IMR-90 (cell line): ENCODE data around the gene DAAM2. TPM values are rescaled to one million over a fixed set of nuclear protein-coding genes. Genes with fewer than 3 reads are reported as not detected.

Experiments
- ATAC-seq: fragments of 200-7000 bp; cut with Tn5 transposase; 2 replicates; pipeline ENCODE4 v1.9.1; 2020; ENCODE audit warnings: low read depth, mild to moderate bottlenecking, moderate library complexity
- BruUV-seq: library from RNA; stranded (reverse); fragments of 400-500 nt; replicated peaks from 2 replicates; lab custom pipeline; 2021; lab: Mats Ljungman, UMichigan
- CTCF ChIA-PET: fragments of 300-600 bp; formaldehyde crosslinking; extraction: SDS; loops from one replicate; lab custom pipeline; 2021; ENCODE audit warnings: antibody characterized with exemption; lab: Yijun Ruan, JAX
- POLR2A ChIA-PET: fragments of 300-600 bp; sonication (Branson Sonifier 250); formaldehyde crosslinking; loops from one replicate; lab custom pipeline; 2022; ENCODE audit warnings: antibody characterized with exemption; ENCODE audit not compliant: unreplicated experiment; lab: Charles Lee
- DNase-seq: peaks from one replicate; pipeline ENCODE4 v3.0.0; 2013
- H2AFZ ChIP-seq: replicated peaks from 2 replicates; pipeline ENCODE3; 2013; ENCODE audit warnings: low read length, mild to moderate bottlenecking; ENCODE audit not compliant: poor library complexity
- H2AK5ac ChIP-seq: 2 replicates; pipeline ENCODE4 v1.6.1; 2013; ENCODE audit warnings: low read depth, low read length, inconsistent platforms
- H2AK9ac ChIP-seq: replicated peaks from 2 replicates; pipeline ENCODE3; 2013; ENCODE audit warnings: mild to moderate bottlenecking, low read depth, low read length, moderate library complexity; ENCODE audit not compliant: poor library complexity
- H2BK120ac ChIP-seq: 2 replicates; pipeline ENCODE4 v1.6.1; 2013; ENCODE audit warnings: low read depth, low read length, inconsistent platforms
- H2BK15ac ChIP-seq: 3 replicates; pipeline ENCODE4 v1.6.1; 2013; ENCODE audit warnings: low read depth, low read length, inconsistent platforms
- H2BK20ac ChIP-seq: 2 replicates; pipeline ENCODE4 v1.6.1; 2013; ENCODE audit warnings: low read depth, mild to moderate bottlenecking, inconsistent platforms, low read length, moderate library complexity
- H2BK5ac ChIP-seq: 2 replicates; pipeline ENCODE4 v1.6.1; 2013; ENCODE audit warnings: mild to moderate bottlenecking, low read depth, low read length, inconsistent platforms; ENCODE audit not compliant: poor library complexity, severe bottlenecking
- H3K14ac ChIP-seq: replicated peaks from 2 replicates; pipeline ENCODE4 v1.6.1; 2013; ENCODE audit warnings: low read depth, low read length, inconsistent platforms
- H3K18ac ChIP-seq: 2 replicates; pipeline ENCODE4 v1.6.1; 2013; ENCODE audit warnings: low read depth, low read length, control low read depth
- H3K23ac ChIP-seq: 2 replicates; pipeline ENCODE4 v1.6.1; 2013; ENCODE audit warnings: low read depth, low read length, inconsistent platforms
- H3K27ac ChIP-seq: 2 replicates; pipeline ENCODE4 v1.5.1; 2013; ENCODE audit warnings: mild to moderate bottlenecking, control low read depth, low read length; ENCODE audit not compliant: insufficient read depth
- H3K27me3 ChIP-seq: 2 replicates; pipeline ENCODE4 v1.6.1; 2013; ENCODE audit warnings: low read length; ENCODE audit not compliant: control insufficient read depth, insufficient read depth
- H3K36me3 ChIP-seq: 2 replicates; pipeline ENCODE4 v1.6.1; 2013; ENCODE audit warnings: low read length, mixed read lengths; ENCODE audit not compliant: control insufficient read depth, insufficient read depth
- H3K4ac ChIP-seq: 2 replicates; pipeline ENCODE4 v1.6.1; 2013; ENCODE audit warnings: low read depth, low read length, inconsistent platforms
- H3K4me1 ChIP-seq: 2 replicates; pipeline ENCODE4 v1.6.1; 2013; ENCODE audit warnings: low read length, mixed read lengths; ENCODE audit not compliant: control insufficient read depth, insufficient read depth
- H3K4me2 ChIP-seq: 2 replicates; pipeline ENCODE4 v1.6.1; 2013; ENCODE audit warnings: low read depth, mild to moderate bottlenecking, control low read depth, low read length, moderate library complexity
- H3K4me3 ChIP-seq: 2 replicates; pipeline ENCODE4 v1.5.1; 2013; ENCODE audit warnings: low read depth, mild to moderate bottlenecking, control low read depth, low read length, moderate library complexity; ENCODE audit not compliant: insufficient read depth
- H3K56ac ChIP-seq: 2 replicates; pipeline ENCODE4 v1.6.1; 2013; ENCODE audit warnings: low read length, inconsistent platforms; ENCODE audit not compliant: insufficient read depth; ENCODE audit errors: extremely low read depth
- H3K79me1 ChIP-seq, 2 experiments: 2 replicates each; pipeline ENCODE4 v1.6.1; 2013; ENCODE audit warnings: low read length in 2 of 2, inconsistent platforms in 1 of 2, low read depth in 1 of 2
- H3K9ac ChIP-seq: 2 replicates; pipeline ENCODE4 v1.6.1; 2013; ENCODE audit warnings: low read depth, low read length, control low read depth
- H3K9me1 ChIP-seq: 2 replicates; pipeline ENCODE4 v1.6.1; 2013; ENCODE audit warnings: low read length, inconsistent platforms; ENCODE audit not compliant: insufficient read depth
- H3K9me3 ChIP-seq: 2 replicates; pipeline ENCODE4 v1.6.1; 2013; ENCODE audit warnings: low read length; ENCODE audit not compliant: control insufficient read depth, insufficient read depth
- H4K20me1 ChIP-seq: 2 replicates; pipeline ENCODE4 v1.6.1; 2013; ENCODE audit warnings: low read length, inconsistent platforms; ENCODE audit not compliant: insufficient read depth
- H4K5ac ChIP-seq: 2 replicates; pipeline ENCODE4 v1.6.1; 2013; ENCODE audit warnings: mild to moderate bottlenecking, low read depth, low read length, control low read depth
- H4K8ac ChIP-seq, 2 experiments: 2 replicates each; pipeline ENCODE4 v1.6.1; 2013; ENCODE audit warnings: low read depth in 2 of 2, low read length in 2 of 2, control low read depth in 1 of 2, inconsistent platforms in 1 of 2
- H4K91ac ChIP-seq: 2 replicates; pipeline ENCODE4 v1.6.1; 2013; ENCODE audit warnings: low read depth, low read length, inconsistent platforms; ENCODE audit not compliant: insufficient read depth
- BHLHE40 ChIP-seq: fragments of 150-350 bp; IDR thresholded peaks from 2 replicates; pipeline ENCODE4 v1.6.1; 2016; ENCODE audit warnings: mild to moderate bottlenecking, low read depth, low read length
- CHD1 ChIP-seq: IDR thresholded peaks from 2 replicates; pipeline ENCODE4 v1.6.1; 2012; ENCODE audit warnings: low read depth, low read length, improper control_type of control experiment
- CTCF ChIP-seq: conservative IDR thresholded peaks from 2 replicates; pipeline ENCODE4 v1.5.1; 2012; ENCODE audit warnings: mild to moderate bottlenecking, low read depth, low read length, improper control_type of control experiment
- ELK1 ChIP-seq: fragments of 150-350 bp; IDR thresholded peaks from 2 replicates; pipeline ENCODE4 v1.6.1; 2016; ENCODE audit warnings: low read depth, mild to moderate bottlenecking, low read length, moderate library complexity, borderline replicate concordance
- MXI1 ChIP-seq: IDR thresholded peaks from 2 replicates; pipeline ENCODE4 v1.6.1; 2012; ENCODE audit warnings: low read depth, mild to moderate bottlenecking, low read length, moderate library complexity, borderline replicate concordance
- NFE2L2 ChIP-seq: fragments of 150-350 bp; IDR thresholded peaks from 2 replicates; pipeline ENCODE4 v1.6.1; 2016; ENCODE audit warnings: low read depth, mild to moderate bottlenecking, low read length
- POLR2A ChIP-seq: IDR thresholded peaks from 2 replicates; pipeline ENCODE4 v1.6.1; 2012; ENCODE audit warnings: mild to moderate bottlenecking, low read depth, low read length
- RCOR1 ChIP-seq: IDR thresholded peaks from 2 replicates; pipeline ENCODE4 v1.6.1; 2012; ENCODE audit warnings: mild to moderate bottlenecking, low read length, improper control_type of control experiment; ENCODE audit not compliant: insufficient replicate concordance
- RFX5 ChIP-seq: IDR thresholded peaks from 2 replicates; pipeline ENCODE4 v1.8.0; 2012; ENCODE audit warnings: low read depth, mild to moderate bottlenecking, low read length, moderate library complexity
- SMC3 ChIP-seq: fragments of 150-350 bp; IDR thresholded peaks from 2 replicates; pipeline ENCODE4 v1.6.1; 2016; ENCODE audit warnings: low read depth, mild to moderate bottlenecking, antibody characterized with exemption, low read length, moderate library complexity
- WGBS, 2 experiments: methylation state at CpG; one replicate each; pipeline versions ENCODE4 v1.1.5 to v1.1.7; 2013; ENCODE audit warnings: missing lambda C conversion rate in 2 of 2; ENCODE audit not compliant: insufficient read length in 1 of 2; ENCODE audit errors: extremely low coverage in 2 of 2; 5-methylcytosine and 5-hydroxymethylcytosine counted together
- dilution Hi-C: fragments of 300-500 bp; cut with HindIII; formaldehyde crosslinking; loops from one replicate; pipeline ENCODE4 v1.14.3; 2018; ENCODE audit warnings: low sequenced_read_pairs; ENCODE audit not compliant: unreplicated experiment
- in situ Hi-C: fragments of 300-500 bp; cut with MboI; formaldehyde crosslinking; loops from 3 replicates; pipeline ENCODE4 v1.14.3; 2019; ENCODE audit warnings: low sequenced_read_pairs, inconsistent platforms, mixed read lengths
- intact Hi-C: fragments of 100-400 bp; cut with micrococcal nuclease; formaldehyde crosslinking; loops from 2 replicates; pipeline ENCODE4 v1.10.0; 2022
- polyA plus RNA-seq, 3 experiments: library from polyadenylated mRNA; depleted of rRNA; stranded (reverse); fragments of >200 nt; gene quantifications; 2 replicates each; pipeline ENCODE4 v1.2.3, GENCODE V29; 2012; ENCODE audit warnings: low replicate concordance in 1 of 3
- total RNA-seq: library from RNA; depleted of rRNA; stranded (reverse); fragments of >200 nt; gene quantifications from 2 replicates; pipeline ENCODE4 v1.2.3, GENCODE V29; 2012

Gene DAAM2
- total and polyA plus RNA-seq, 2 of the 4 experiments (the other 2 are of a cell fraction): 11.2 to 12.9 TPM

- Histone ChIP-seq H3K9me1 (0 out of 2 replicates have a peak, but pooled peaks cover 8% of the 10 kb centered on the region), H4K20me1 (no peaks in the 10 kb centered on the region; the same call in 1 of the 2 replicates), H2BK5ac (no peak overlapping the region), H2AK9ac (no peak overlapping the region), H4K8ac (no peak overlapping the region), H2AK5ac (no peak overlapping the region), H3K9me3 (no peaks in the 10 kb centered on the region), H3K23ac (no peak overlapping the region), H3K4me1 (peaks cover 18% of the 10 kb centered on the region), H3K27ac (no peak overlapping the region), H4K5ac (no peak overlapping the region), H3K56ac (no peak overlapping the region), H2BK20ac (no peak overlapping the region), H3K14ac (no peak overlapping the region), H2BK120ac (no peak overlapping the region), H4K91ac (no peak overlapping the region), H2BK15ac (no peak overlapping the region), H3K79me1 (peaks cover 0 to 3% of the 10 kb centered on the region in 2 experiments; a peak in 2 of 4 replicates), H3K27me3 (no peaks in the 10 kb centered on the region), H3K4me2 (no peak overlapping the region), H3K4ac (no peak overlapping the region), H3K4me3 (no peak overlapping the region), H3K9ac (no peak overlapping the region), H3K18ac (no peak overlapping the region), H3K36me3 (no peaks in the 10 kb centered on the region), H2AFZ (no peak overlapping the region)
- WGBS, 2 experiments: 100% methylated on average over 1 of the region's 6 CpGs; no CpG with 5 or more reads in 1 of the 2 experiments
- POLR2A ChIA-PET: no interaction called here
- in situ Hi-C loops: no loop called here
- CTCF ChIA-PET: no interaction called here
- ATAC-seq (no peak), DNase-seq (no peak)
- TF ChIP-seq NFE2L2: no peak
- no peak for TF ChIP-seq ELK1
- no peak for TF ChIP-seq MXI1
- no peak for TF ChIP-seq CHD1
- TF ChIP-seq RCOR1: no peak
- TF ChIP-seq BHLHE40: no peak
- TF ChIP-seq CTCF: no peak
- no peak for TF ChIP-seq SMC3
- no peak for TF ChIP-seq RFX5
- TF ChIP-seq POLR2A: no peak
- intact Hi-C loops: no loop called here
- no TSS peak for BruUV-seq
- dilution Hi-C loops: no loop called here
These were observed 39.5 kb downstream of the DAAM2 start for GRCh38 chr6:39831701-39832100.
